GM23338 (cell line): ENCODE data around the gene TLCD3B. TPM values are rescaled to one million over a fixed set of nuclear protein-coding genes. Genes with fewer than 3 reads are reported as not detected.

Experiments
- ATAC-seq: fragments of 200-7000 bp; cut with Tn5 transposase; 3 replicates; pipeline ENCODE4 v1.9.1; 2020
- DNase-seq: peaks from one replicate; pipeline ENCODE4 v3.0.0-alpha.2; 2015; ENCODE audit warnings: low spot score
- H2AFZ ChIP-seq: fragments of 200-600 bp; sonication (generic); 2 replicates; pipeline ENCODE4 v1.8.0; 2016; ENCODE audit warnings: antibody characterized with exemption, mild to moderate bottlenecking, moderate library complexity
- H3F3A ChIP-seq: fragments of 200-600 bp; sonication (generic); replicated peaks from 2 replicates; pipeline ENCODE4 v1.8.0; 2017; ENCODE audit warnings: antibody characterized with exemption, mixed run types, low read depth
- H3K27ac ChIP-seq: fragments of 200-600 bp; sonication (generic); 2 replicates; pipeline ENCODE4 v1.6.1; 2016; ENCODE audit warnings: low read depth
- H3K27me3 ChIP-seq: fragments of 200-600 bp; sonication (generic); 2 replicates; pipeline ENCODE4 v1.8.0; 2016; ENCODE audit warnings: mild to moderate bottlenecking, mixed run types, moderate library complexity; ENCODE audit not compliant: insufficient read depth
- H3K36me3 ChIP-seq: fragments of 200-600 bp; sonication (generic); 2 replicates; pipeline ENCODE4 v1.8.0; 2016; ENCODE audit warnings: mild to moderate bottlenecking; ENCODE audit not compliant: insufficient read depth
- H3K4me1 ChIP-seq: fragments of 200-600 bp; sonication (generic); 2 replicates; pipeline ENCODE4 v1.8.0; 2016; ENCODE audit warnings: mild to moderate bottlenecking, moderate library complexity; ENCODE audit not compliant: insufficient read depth
- H3K4me2 ChIP-seq: fragments of 200-600 bp; sonication (generic); 2 replicates; pipeline ENCODE4 v1.7.1; 2017; ENCODE audit warnings: mixed run types
- H3K4me3 ChIP-seq: fragments of 200-600 bp; sonication (generic); 2 replicates; pipeline ENCODE4 v1.6.1; 2016; ENCODE audit warnings: mixed run types
- H3K79me2 ChIP-seq: fragments of 200-600 bp; sonication (generic); replicated peaks from 2 replicates; pipeline ENCODE4 v1.8.0; 2017; ENCODE audit warnings: mild to moderate bottlenecking; ENCODE audit not compliant: insufficient read depth
- H3K9me2 ChIP-seq: fragments of 200-600 bp; sonication (generic); 2 replicates; pipeline ENCODE4 v1.8.0; 2017; ENCODE audit not compliant: insufficient read depth
- H4K20me1 ChIP-seq: fragments of 200-600 bp; sonication (generic); replicated peaks from 2 replicates; pipeline ENCODE4 v1.8.0; 2017; ENCODE audit warnings: mild to moderate bottlenecking; ENCODE audit not compliant: insufficient read depth
- H3K27ac Mint-ChIP-seq: 2 replicates; pipeline ENCODE4 v1.8.0; 2020; ENCODE audit warnings: inconsistent platforms, mild to moderate bottlenecking, moderate library complexity, mixed read lengths
- H3K27me3 Mint-ChIP-seq: 3 replicates; pipeline ENCODE4 v1.8.0; 2022; ENCODE audit warnings: low read depth, mild to moderate bottlenecking, moderate library complexity, mixed read lengths, inconsistent platforms; ENCODE audit not compliant: insufficient read depth, poor library complexity
- H3K36me3 Mint-ChIP-seq: 3 replicates; pipeline ENCODE4 v1.8.0; 2021; ENCODE audit warnings: low read depth, mild to moderate bottlenecking, inconsistent platforms, moderate library complexity, mixed read lengths
- H3K4me1 Mint-ChIP-seq: 3 replicates; pipeline ENCODE4 v1.8.0; 2020; ENCODE audit warnings: mild to moderate bottlenecking, inconsistent platforms, mixed read lengths
- H3K4me3 Mint-ChIP-seq: 3 replicates; pipeline ENCODE4 v1.8.0; 2021; ENCODE audit warnings: moderate library complexity, mild to moderate bottlenecking, inconsistent platforms, mixed read lengths
- H3K9me3 Mint-ChIP-seq: 3 replicates; pipeline ENCODE4 v1.8.0; 2020; ENCODE audit warnings: moderate library complexity, mild to moderate bottlenecking, inconsistent platforms, mixed read lengths
- CREB1 ChIP-seq: fragments of 250-450 bp; sonication (Bioruptor Pico); IDR thresholded peaks from 2 replicates; pipeline ENCODE4 v1.5.0; 2020; ENCODE audit warnings: low read depth, mild to moderate bottlenecking, moderate library complexity
- EZH2 ChIP-seq: fragments of 200-600 bp; sonication (generic); IDR thresholded peaks from one replicate; pipeline ENCODE4 v1.8.0; 2017; ENCODE audit warnings: antibody characterized with exemption, mild to moderate bottlenecking, low read depth; ENCODE audit not compliant: unreplicated experiment
- EZH2phosphoT487 ChIP-seq: fragments of 200-600 bp; sonication (generic); IDR thresholded peaks from one replicate; pipeline ENCODE4 v1.8.1; 2018; ENCODE audit warnings: antibody characterized with exemption; ENCODE audit not compliant: unreplicated experiment
- JUNB ChIP-seq: IDR thresholded peaks from one replicate; pipeline ENCODE4 v1.6.1; 2016; ENCODE audit warnings: antibody characterized with exemption; ENCODE audit not compliant: unreplicated experiment
- NANOG ChIP-seq: IDR thresholded peaks from 2 replicates; pipeline ENCODE4 v1.6.1; 2016; ENCODE audit warnings: antibody characterized with exemption, borderline replicate concordance
- POLR2AphosphoS5 ChIP-seq: IDR thresholded peaks from 2 replicates; pipeline ENCODE4 v1.6.1; 2016; ENCODE audit warnings: antibody characterized with exemption, low read depth
- STAT1 ChIP-seq: IDR thresholded peaks from one replicate; pipeline ENCODE4 v1.6.1; 2016; ENCODE audit warnings: antibody characterized with exemption; ENCODE audit not compliant: unreplicated experiment
- ZNF114 ChIP-seq: fragments of 250-450 bp; sonication (Bioruptor Pico); IDR thresholded peaks from 2 replicates; pipeline ENCODE4 v1.5.0; 2020; ENCODE audit warnings: mild to moderate bottlenecking, moderate library complexity
- ZNF331 ChIP-seq: fragments of 250-450 bp; sonication (Bioruptor Pico); IDR thresholded peaks from 2 replicates; pipeline ENCODE4 v1.5.0; 2020; ENCODE audit warnings: low read depth, mild to moderate bottlenecking, moderate library complexity
- polyA plus RNA-seq: library from polyadenylated mRNA; unstranded; fragments of >200 nt; fragmentation: Nextera tagmentation; extraction: Ambion mirVana; gene quantifications from 2 replicates; pipeline ENCODE4 v1.2.1, GENCODE V29; 2016
- total RNA-seq: library from RNA; depleted of rRNA; stranded (reverse); fragments of >200 nt; shearing (Covaris generic); gene quantifications from 2 replicates; pipeline ENCODE4 v1.2.3, GENCODE V29; 2014
- TF ChIP-seq, protein P1 (sequence below): IDR thresholded peaks from 2 replicates; pipeline ENCODE4 v1.6.1; 2016; ENCODE audit warnings: antibody characterized with exemption
- TF ChIP-seq, protein P2 (sequence below): fragments of 250-450 bp; sonication (Bioruptor Pico); IDR thresholded peaks from 2 replicates; pipeline ENCODE4 v1.5.0; 2020; ENCODE audit warnings: mild to moderate bottlenecking, moderate library complexity
- TF ChIP-seq, protein P3 (sequence below): IDR thresholded peaks from one replicate; pipeline ENCODE4 v1.6.1; 2018; ENCODE audit warnings: antibody characterized with exemption; ENCODE audit not compliant: unreplicated experiment
- TF ChIP-seq, protein P4 (sequence below), 2 experiments: fragments of 200-600 bp in 1 of 2; sonication (generic) in 1 of 2; conservative IDR thresholded peaks; 2 replicates each; pipeline versions ENCODE4 v1.5.1 to v1.6.1; 2016 to 2017; ENCODE audit warnings: antibody characterized with exemption in 2 of 2, low read depth in 2 of 2, mild to moderate bottlenecking in 2 of 2, moderate library complexity in 1 of 2

Gene TLCD3B
- total and polyA plus RNA-seq, 2 experiments from 2014 or later = 14.2 to 37.4 TPM

DNA sequence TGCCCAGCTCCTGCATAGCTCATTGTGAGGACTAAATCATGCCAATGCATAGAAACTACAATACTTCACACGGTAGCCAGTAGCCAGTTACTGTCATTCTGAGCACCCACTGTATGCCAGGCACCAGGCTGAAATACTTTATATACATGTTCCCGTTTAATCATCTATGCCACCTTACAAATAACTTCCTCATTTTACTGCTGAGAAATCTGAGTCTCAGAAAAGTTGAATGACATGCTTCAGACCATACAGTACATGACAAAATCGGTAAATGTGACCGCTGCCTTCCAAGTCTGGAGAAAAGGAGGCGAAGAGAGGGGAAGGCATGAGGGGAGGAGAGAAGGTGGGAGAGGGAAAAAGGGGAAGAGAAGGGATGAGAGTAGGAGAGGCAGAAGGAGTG lies 9.2 kb upstream of the TLCD3B start:
- Mint-ChIP-seq H3K4me3 (no peak overlapping the region), H3K27ac (no peak overlapping the region), H3K4me1 (no peaks in the 10 kb centered on the region), H3K27me3 (peaks cover 10% of the 10 kb centered on the region), H3K36me3 (no peaks in the 10 kb centered on the region), H3K9me3 (peaks cover 3% of the 10 kb centered on the region; the same call in 1 of the 3 replicates)
- TF ChIP-seq, protein P1, sequence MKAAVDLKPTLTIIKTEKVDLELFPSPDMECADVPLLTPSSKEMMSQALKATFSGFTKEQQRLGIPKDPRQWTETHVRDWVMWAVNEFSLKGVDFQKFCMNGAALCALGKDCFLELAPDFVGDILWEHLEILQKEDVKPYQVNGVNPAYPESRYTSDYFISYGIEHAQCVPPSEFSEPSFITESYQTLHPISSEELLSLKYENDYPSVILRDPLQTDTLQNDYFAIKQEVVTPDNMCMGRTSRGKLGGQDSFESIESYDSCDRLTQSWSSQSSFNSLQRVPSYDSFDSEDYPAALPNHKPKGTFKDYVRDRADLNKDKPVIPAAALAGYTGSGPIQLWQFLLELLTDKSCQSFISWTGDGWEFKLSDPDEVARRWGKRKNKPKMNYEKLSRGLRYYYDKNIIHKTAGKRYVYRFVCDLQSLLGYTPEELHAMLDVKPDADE = no peak
- TF ChIP-seq NANOG (no peak), ZNF114 (CRISPR knock-in tag) (no peak), EZH2 (no peak), EZH2phosphoT487 (no peak), STAT1 (no peak), CREB1 (CRISPR knock-in tag) (no peak), POLR2AphosphoS5 (no peak), ZNF331 (CRISPR knock-in tag) (no peak), JUNB (no peak)
- TF ChIP-seq, protein P2, sequence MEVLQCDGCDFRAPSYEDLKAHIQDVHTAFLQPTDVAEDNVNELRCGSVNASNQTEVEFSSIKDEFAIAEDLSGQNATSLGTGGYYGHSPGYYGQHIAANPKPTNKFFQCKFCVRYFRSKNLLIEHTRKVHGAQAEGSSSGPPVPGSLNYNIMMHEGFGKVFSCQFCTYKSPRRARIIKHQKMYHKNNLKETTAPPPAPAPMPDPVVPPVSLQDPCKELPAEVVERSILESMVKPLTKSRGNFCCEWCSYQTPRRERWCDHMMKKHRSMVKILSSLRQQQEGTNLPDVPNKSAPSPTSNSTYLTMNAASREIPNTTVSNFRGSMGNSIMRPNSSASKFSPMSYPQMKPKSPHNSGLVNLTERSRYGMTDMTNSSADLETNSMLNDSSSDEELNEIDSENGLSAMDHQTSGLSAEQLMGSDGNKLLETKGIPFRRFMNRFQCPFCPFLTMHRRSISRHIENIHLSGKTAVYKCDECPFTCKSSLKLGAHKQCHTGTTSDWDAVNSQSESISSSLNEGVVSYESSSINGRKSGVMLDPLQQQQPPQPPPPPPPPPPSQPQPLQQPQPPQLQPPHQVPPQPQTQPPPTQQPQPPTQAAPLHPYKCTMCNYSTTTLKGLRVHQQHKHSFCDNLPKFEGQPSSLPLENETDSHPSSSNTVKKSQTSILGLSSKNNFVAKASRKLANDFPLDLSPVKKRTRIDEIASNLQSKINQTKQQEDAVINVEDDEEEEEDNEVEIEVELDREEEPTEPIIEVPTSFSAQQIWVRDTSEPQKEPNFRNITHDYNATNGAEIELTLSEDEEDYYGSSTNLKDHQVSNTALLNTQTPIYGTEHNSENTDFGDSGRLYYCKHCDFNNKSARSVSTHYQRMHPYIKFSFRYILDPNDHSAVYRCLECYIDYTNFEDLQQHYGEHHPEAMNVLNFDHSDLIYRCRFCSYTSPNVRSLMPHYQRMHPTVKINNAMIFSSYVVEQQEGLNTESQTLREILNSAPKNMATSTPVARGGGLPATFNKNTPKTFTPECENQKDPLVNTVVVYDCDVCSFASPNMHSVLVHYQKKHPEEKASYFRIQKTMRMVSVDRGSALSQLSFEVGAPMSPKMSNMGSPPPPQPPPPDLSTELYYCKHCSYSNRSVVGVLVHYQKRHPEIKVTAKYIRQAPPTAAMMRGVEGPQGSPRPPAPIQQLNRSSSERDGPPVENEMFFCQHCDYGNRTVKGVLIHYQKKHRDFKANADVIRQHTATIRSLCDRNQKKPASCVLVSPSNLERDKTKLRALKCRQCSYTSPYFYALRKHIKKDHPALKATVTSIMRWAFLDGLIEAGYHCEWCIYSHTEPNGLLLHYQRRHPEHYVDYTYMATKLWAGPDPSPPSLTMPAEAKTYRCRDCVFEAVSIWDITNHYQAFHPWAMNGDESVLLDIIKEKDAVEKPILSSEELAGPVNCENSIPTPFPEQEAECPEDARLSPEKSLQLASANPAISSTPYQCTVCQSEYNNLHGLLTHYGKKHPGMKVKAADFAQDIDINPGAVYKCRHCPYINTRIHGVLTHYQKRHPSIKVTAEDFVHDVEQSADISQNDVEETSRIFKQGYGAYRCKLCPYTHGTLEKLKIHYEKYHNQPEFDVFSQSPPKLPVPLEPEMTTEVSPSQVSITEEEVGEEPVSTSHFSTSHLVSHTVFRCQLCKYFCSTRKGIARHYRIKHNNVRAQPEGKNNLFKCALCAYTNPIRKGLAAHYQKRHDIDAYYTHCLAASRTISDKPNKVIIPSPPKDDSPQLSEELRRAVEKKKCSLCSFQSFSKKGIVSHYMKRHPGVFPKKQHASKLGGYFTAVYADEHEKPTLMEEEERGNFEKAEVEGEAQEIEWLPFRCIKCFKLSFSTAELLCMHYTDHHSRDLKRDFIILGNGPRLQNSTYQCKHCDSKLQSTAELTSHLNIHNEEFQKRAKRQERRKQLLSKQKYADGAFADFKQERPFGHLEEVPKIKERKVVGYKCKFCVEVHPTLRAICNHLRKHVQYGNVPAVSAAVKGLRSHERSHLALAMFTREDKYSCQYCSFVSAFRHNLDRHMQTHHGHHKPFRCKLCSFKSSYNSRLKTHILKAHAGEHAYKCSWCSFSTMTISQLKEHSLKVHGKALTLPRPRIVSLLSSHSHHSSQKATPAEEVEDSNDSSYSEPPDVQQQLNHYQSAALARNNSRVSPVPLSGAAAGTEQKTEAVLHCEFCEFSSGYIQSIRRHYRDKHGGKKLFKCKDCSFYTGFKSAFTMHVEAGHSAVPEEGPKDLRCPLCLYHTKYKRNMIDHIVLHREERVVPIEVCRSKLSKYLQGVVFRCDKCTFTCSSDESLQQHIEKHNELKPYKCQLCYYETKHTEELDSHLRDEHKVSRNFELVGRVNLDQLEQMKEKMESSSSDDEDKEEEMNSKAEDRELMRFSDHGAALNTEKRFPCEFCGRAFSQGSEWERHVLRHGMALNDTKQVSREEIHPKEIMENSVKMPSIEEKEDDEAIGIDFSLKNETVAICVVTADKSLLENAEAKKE (CRISPR knock-in tag) = no peak
- TF ChIP-seq, protein P3, sequence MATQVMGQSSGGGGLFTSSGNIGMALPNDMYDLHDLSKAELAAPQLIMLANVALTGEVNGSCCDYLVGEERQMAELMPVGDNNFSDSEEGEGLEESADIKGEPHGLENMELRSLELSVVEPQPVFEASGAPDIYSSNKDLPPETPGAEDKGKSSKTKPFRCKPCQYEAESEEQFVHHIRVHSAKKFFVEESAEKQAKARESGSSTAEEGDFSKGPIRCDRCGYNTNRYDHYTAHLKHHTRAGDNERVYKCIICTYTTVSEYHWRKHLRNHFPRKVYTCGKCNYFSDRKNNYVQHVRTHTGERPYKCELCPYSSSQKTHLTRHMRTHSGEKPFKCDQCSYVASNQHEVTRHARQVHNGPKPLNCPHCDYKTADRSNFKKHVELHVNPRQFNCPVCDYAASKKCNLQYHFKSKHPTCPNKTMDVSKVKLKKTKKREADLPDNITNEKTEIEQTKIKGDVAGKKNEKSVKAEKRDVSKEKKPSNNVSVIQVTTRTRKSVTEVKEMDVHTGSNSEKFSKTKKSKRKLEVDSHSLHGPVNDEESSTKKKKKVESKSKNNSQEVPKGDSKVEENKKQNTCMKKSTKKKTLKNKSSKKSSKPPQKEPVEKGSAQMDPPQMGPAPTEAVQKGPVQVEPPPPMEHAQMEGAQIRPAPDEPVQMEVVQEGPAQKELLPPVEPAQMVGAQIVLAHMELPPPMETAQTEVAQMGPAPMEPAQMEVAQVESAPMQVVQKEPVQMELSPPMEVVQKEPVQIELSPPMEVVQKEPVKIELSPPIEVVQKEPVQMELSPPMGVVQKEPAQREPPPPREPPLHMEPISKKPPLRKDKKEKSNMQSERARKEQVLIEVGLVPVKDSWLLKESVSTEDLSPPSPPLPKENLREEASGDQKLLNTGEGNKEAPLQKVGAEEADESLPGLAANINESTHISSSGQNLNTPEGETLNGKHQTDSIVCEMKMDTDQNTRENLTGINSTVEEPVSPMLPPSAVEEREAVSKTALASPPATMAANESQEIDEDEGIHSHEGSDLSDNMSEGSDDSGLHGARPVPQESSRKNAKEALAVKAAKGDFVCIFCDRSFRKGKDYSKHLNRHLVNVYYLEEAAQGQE = no peak
- TF ChIP-seq, protein P4, sequence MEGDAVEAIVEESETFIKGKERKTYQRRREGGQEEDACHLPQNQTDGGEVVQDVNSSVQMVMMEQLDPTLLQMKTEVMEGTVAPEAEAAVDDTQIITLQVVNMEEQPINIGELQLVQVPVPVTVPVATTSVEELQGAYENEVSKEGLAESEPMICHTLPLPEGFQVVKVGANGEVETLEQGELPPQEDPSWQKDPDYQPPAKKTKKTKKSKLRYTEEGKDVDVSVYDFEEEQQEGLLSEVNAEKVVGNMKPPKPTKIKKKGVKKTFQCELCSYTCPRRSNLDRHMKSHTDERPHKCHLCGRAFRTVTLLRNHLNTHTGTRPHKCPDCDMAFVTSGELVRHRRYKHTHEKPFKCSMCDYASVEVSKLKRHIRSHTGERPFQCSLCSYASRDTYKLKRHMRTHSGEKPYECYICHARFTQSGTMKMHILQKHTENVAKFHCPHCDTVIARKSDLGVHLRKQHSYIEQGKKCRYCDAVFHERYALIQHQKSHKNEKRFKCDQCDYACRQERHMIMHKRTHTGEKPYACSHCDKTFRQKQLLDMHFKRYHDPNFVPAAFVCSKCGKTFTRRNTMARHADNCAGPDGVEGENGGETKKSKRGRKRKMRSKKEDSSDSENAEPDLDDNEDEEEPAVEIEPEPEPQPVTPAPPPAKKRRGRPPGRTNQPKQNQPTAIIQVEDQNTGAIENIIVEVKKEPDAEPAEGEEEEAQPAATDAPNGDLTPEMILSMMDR (conservative IDR thresholded peaks at IDR 0.05; ENCODE audit: low read depth in 2 of 2) = no peak
- H3K4me1 ChIP-seq = no peaks in the 10 kb centered on the region
- H4K20me1 ChIP-seq = no peaks in the 10 kb centered on the region
- no peak overlapping the region for H3K4me3 ChIP-seq
- no peaks in the 10 kb centered on the region for H3K79me2 ChIP-seq
- ATAC-seq = no peak
- no peaks in the 10 kb centered on the region for H3K36me3 ChIP-seq
- no peaks in the 10 kb centered on the region for H3K9me2 ChIP-seq
- H3K4me2 ChIP-seq = no peak overlapping the region
- DNase-seq = no peak
- H2AFZ ChIP-seq = no peak overlapping the region
- H3K27ac ChIP-seq = no peak overlapping the region
- peaks cover 7% of the 10 kb centered on the region; the same call in 1 of the 2 replicates for H3K27me3 ChIP-seq
- 0 out of 2 replicates have a peak, but pooled peaks cover 3% of the 10 kb centered on the region for H3F3A ChIP-seq
